HepG2 (cell line): ENCODE data around the gene IQGAP2. TPM values are rescaled to one million over a fixed set of nuclear protein-coding genes. Genes with fewer than 3 reads are reported as not detected.
A peak's percentile ranks its signal among the peaks of the same experiment; 100 is the strongest.

Experiments
- ATAC-seq: fragments of 200-7000 bp; cut with Tn5 transposase; 3 replicates; pipeline ENCODE4 v1.9.1; 2020; ENCODE audit warnings: mild to moderate bottlenecking, moderate library complexity
- BruUV-seq: library from RNA; stranded (reverse); fragments of 400-500 nt; replicated peaks from 2 replicates; lab custom pipeline; 2021; lab: Mats Ljungman, UMichigan
- CTCF ChIA-PET: fragments of 300-600 bp; formaldehyde crosslinking; extraction: SDS; loops from one replicate; lab custom pipeline; 2021; ENCODE audit warnings: low total read pairs, inconsistent platforms, low intra/inter-chr PET ratio; lab: Yijun Ruan, JAX
- POLR2A ChIA-PET: fragments of 350-600 bp; sonication (Branson Sonifier 250); formaldehyde crosslinking; loops from one replicate; lab custom pipeline; 2020; ENCODE audit warnings: antibody characterized with exemption, inconsistent platforms; lab: Yijun Ruan, JAX
- DNase-seq: peaks from one replicate; pipeline ENCODE4 v3.0.0-alpha.2; 2015; ENCODE audit warnings: low spot score
- FAIRE-seq: peaks from 3 replicates; lab custom pipeline; 2011; peaks lifted over from hg19 to GRCh38; lab: Jason Lieb, UNC
- H2AFZ ChIP-seq: one replicate; pipeline ENCODE4 v1.6.1; 2011; ENCODE audit warnings: low read length, inconsistent platforms
- H3K27ac ChIP-seq: fragments of 300-600 bp; 3 replicates; pipeline ENCODE4 v1.8.0; 2011; ENCODE audit warnings: mixed run types, mild to moderate bottlenecking, mixed read lengths, low read length, inconsistent platforms; ENCODE audit not compliant: insufficient read depth; ENCODE audit errors: extremely low read length
- H3K27me3 ChIP-seq, 2 experiments: fragments of 200-600 bp in 1 of 2; 2 replicates in 1 of 2; 3 replicates in 1 of 2; pipeline versions ENCODE4 v1.6.0 to v1.8.0; 2011; ENCODE audit warnings: low read length in 2 of 2, mild to moderate bottlenecking in 2 of 2, moderate library complexity in 2 of 2, inconsistent platforms in 1 of 2; ENCODE audit not compliant: insufficient read depth in 2 of 2, control insufficient read depth in 1 of 2
- H3K36me3 ChIP-seq, 2 experiments: fragments of 200-600 bp in 1 of 2; replicated peaks in 1 of 2; 2 replicates in 1 of 2; 3 replicates in 1 of 2; pipeline versions ENCODE4 v1.5.1 to v1.8.0; 2011; ENCODE audit warnings: low read length in 2 of 2, inconsistent platforms in 1 of 2; ENCODE audit not compliant: insufficient read depth in 2 of 2, control insufficient read depth in 1 of 2
- H3K4me1 ChIP-seq: 2 replicates; pipeline ENCODE4 v1.5.1; 2012; ENCODE audit warnings: low read length, inconsistent platforms; ENCODE audit not compliant: insufficient read depth
- H3K4me2 ChIP-seq: 2 replicates; pipeline ENCODE4 v1.6.0; 2011; ENCODE audit warnings: low read depth, low read length, inconsistent platforms
- H3K4me3 ChIP-seq, 3 experiments: fragments of 200-600 bp in 1 of 3; sonication (generic), shearing (Covaris generic) in 1 of 3; replicated peaks in 1 of 3; 2 replicates each; pipeline ENCODE4 v1.5.1; 2011 to 2016; ENCODE audit warnings: low read length in 3 of 3, inconsistent platforms in 2 of 3, low read depth in 2 of 3, mild to moderate bottlenecking in 2 of 3, control low read depth in 1 of 3, mixed read lengths in 1 of 3; ENCODE audit not compliant: insufficient read depth in 1 of 3
- H3K79me2 ChIP-seq: one replicate; pipeline ENCODE4 v1.6.1; 2011; ENCODE audit warnings: low read length, inconsistent platforms; ENCODE audit not compliant: insufficient read depth
- H3K9ac ChIP-seq: 2 replicates; pipeline ENCODE4 v1.6.0; 2011; ENCODE audit warnings: mild to moderate bottlenecking, low read depth, low read length, inconsistent platforms; ENCODE audit not compliant: insufficient read depth
- H3K9me3 ChIP-seq: 2 replicates; pipeline ENCODE4 v1.5.1; 2012; ENCODE audit warnings: mild to moderate bottlenecking, low read length
- H4K20me1 ChIP-seq: 2 replicates; pipeline ENCODE4 v1.6.0; 2011; ENCODE audit warnings: inconsistent platforms, mild to moderate bottlenecking, low read length, moderate library complexity; ENCODE audit not compliant: insufficient read depth
- AGO2 ChIP-seq: fragments of 200-400 bp; formaldehyde crosslinking; optimal IDR thresholded peaks from 2 replicates; pipeline ENCODE3; 2017; ENCODE audit warnings: mild to moderate bottlenecking, low read depth, low read length, moderate library complexity
- FOXA3 ChIP-seq: IDR thresholded peaks from 2 replicates; pipeline ENCODE4 v1.6.1; 2016; ENCODE audit warnings: missing genetic modification reagents, missing compliant biosample characterization
- MED8 ChIP-seq: sonication (generic); formaldehyde crosslinking; IDR thresholded peaks from 2 replicates; pipeline ENCODE4 v1.8.1; 2023; ENCODE audit warnings: mild to moderate bottlenecking, missing genetic modification reagents; ENCODE audit not compliant: insufficient replicate concordance
- NAIF1 ChIP-seq: sonication (generic); formaldehyde crosslinking; IDR thresholded peaks from 2 replicates; pipeline ENCODE4 v1.5.0; 2020; ENCODE audit warnings: mild to moderate bottlenecking, missing genetic modification reagents, borderline replicate concordance
- TFE3 ChIP-seq: IDR thresholded peaks from 2 replicates; pipeline ENCODE4 v1.6.1; 2016
- ZEB1 ChIP-seq: IDR thresholded peaks from 2 replicates; pipeline ENCODE4 v1.6.1; 2012; ENCODE audit warnings: mild to moderate bottlenecking, low read depth, inconsistent platforms; ENCODE audit not compliant: insufficient replicate concordance
- ZNF12 ChIP-seq: sonication (generic); formaldehyde crosslinking; IDR thresholded peaks from 2 replicates; pipeline ENCODE4 v1.5.0; 2020; ENCODE audit warnings: missing genetic modification reagents
- ZNF121 ChIP-seq: sonication (generic); formaldehyde crosslinking; IDR thresholded peaks from 2 replicates; pipeline ENCODE4 v1.5.0; 2020; ENCODE audit warnings: mild to moderate bottlenecking, missing genetic modification reagents
- ZNF484 ChIP-seq: sonication (generic); formaldehyde crosslinking; IDR thresholded peaks from 2 replicates; pipeline ENCODE4 v1.5.1; 2020; ENCODE audit warnings: mild to moderate bottlenecking, low read depth, missing genetic modification reagents, borderline replicate concordance
- WGBS: methylation state at CpG from one replicate; pipeline ENCODE4 v1.1.6; 2017; ENCODE audit warnings: low lambda C conversion rate; 5-methylcytosine and 5-hydroxymethylcytosine counted together
- in situ Hi-C: cut with HindIII; loops from 2 replicates; pipeline ENCODE4 v1.10.0; 2017; ENCODE audit warnings: low pct_unique_long_range_greater_than_20kb; ENCODE audit not compliant: extremely low pct_ligation_motif_present
- intact Hi-C: fragments of 100-400 bp; cut with micrococcal nuclease; formaldehyde crosslinking; loops from one replicate; pipeline ENCODE4 v1.10.0; 2022; ENCODE audit not compliant: unreplicated experiment
- polyA plus RNA-seq, 8 experiments: library from polyadenylated mRNA; depleted of rRNA in 3 of 8; stranded (reverse) in 7 of 8; unstranded in 1 of 8; fragments of >200 nt; fragmentation: Illumina TruSeq in 4 of 8; extraction: Trizol in 4 of 8; gene quantifications; 2 replicates each; pipeline versions ENCODE4 v1.2.1 to v1.2.3, GENCODE V29; 2011 to 2016; ENCODE audit warnings: low read depth in 4 of 8, missing spikeins in 1 of 8, mixed read lengths in 1 of 8; ENCODE audit not compliant: insufficient read depth in 1 of 8
- total RNA-seq, 5 experiments: library from RNA; depleted of rRNA; stranded (reverse); fragments of >200 nt; fragmentation: Illumina TruSeq; extraction: Trizol; gene quantifications; 2 replicates each; pipeline ENCODE4 v1.2.3, GENCODE V29; 2016; ENCODE audit warnings: low read depth in 1 of 5
- TF ChIP-seq, protein P1 (sequence below): sonication (generic); formaldehyde crosslinking; IDR thresholded peaks from 2 replicates; pipeline ENCODE4 v1.5.1; 2020; ENCODE audit warnings: missing genetic modification reagents, mild to moderate bottlenecking, borderline replicate concordance
- TF ChIP-seq, protein P2 (sequence below): IDR thresholded peaks from 2 replicates; pipeline ENCODE4 v1.6.1; 2016; ENCODE audit warnings: mild to moderate bottlenecking
- TF ChIP-seq, protein P3 (sequence below): IDR thresholded peaks from 2 replicates; pipeline ENCODE4 v1.6.1; 2016; ENCODE audit warnings: missing genetic modification reagents, missing compliant biosample characterization
- TF ChIP-seq, protein P4 (sequence below): sonication (generic); formaldehyde crosslinking; IDR thresholded peaks from 2 replicates; pipeline ENCODE4 v1.8.0; 2022; ENCODE audit warnings: mild to moderate bottlenecking, missing genetic modification reagents; ENCODE audit not compliant: insufficient replicate concordance

IQGAP2 gene
- total and polyA plus RNA-seq, 2 of the 13 experiments (the other 11 are each of a cell fraction or from before 2014, with no cell fraction given), result 35.2 to 83.3 TPM

DNA sequence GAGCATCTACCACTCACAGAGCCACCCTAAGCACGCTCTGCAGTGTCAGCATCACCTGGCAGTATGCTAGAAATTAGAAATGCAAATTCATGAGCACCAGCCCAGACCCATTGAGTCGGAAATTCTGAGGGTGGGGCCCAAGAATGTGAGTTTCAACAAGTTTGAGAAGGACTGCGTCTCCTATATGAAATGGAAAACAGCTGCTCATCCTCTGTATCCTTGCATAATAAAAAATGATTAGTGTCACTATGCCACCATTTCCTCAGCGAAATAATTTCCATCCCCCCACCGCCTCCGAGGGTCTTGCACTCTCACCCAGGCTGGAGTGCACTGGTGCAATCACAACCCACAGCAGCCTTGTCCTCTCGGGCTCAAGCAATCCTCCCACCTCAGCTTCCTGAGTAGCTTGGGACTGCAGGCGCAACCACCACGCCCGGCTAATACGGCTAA lies 1.3 kb upstream of the IQGAP2 start (continued):
- TF ChIP-seq, protein P1, sequence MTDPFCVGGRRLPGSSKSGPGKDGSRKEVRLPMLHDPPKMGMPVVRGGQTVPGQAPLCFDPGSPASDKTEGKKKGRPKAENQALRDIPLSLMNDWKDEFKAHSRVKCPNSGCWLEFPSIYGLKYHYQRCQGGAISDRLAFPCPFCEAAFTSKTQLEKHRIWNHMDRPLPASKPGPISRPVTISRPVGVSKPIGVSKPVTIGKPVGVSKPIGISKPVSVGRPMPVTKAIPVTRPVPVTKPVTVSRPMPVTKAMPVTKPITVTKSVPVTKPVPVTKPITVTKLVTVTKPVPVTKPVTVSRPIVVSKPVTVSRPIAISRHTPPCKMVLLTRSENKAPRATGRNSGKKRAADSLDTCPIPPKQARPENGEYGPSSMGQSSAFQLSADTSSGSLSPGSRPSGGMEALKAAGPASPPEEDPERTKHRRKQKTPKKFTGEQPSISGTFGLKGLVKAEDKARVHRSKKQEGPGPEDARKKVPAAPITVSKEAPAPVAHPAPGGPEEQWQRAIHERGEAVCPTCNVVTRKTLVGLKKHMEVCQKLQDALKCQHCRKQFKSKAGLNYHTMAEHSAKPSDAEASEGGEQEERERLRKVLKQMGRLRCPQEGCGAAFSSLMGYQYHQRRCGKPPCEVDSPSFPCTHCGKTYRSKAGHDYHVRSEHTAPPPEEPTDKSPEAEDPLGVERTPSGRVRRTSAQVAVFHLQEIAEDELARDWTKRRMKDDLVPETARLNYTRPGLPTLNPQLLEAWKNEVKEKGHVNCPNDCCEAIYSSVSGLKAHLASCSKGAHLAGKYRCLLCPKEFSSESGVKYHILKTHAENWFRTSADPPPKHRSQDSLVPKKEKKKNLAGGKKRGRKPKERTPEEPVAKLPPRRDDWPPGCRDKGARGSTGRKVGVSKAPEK, result no peak
- TF ChIP-seq, all 625 proteins: peak for 0

DNA sequence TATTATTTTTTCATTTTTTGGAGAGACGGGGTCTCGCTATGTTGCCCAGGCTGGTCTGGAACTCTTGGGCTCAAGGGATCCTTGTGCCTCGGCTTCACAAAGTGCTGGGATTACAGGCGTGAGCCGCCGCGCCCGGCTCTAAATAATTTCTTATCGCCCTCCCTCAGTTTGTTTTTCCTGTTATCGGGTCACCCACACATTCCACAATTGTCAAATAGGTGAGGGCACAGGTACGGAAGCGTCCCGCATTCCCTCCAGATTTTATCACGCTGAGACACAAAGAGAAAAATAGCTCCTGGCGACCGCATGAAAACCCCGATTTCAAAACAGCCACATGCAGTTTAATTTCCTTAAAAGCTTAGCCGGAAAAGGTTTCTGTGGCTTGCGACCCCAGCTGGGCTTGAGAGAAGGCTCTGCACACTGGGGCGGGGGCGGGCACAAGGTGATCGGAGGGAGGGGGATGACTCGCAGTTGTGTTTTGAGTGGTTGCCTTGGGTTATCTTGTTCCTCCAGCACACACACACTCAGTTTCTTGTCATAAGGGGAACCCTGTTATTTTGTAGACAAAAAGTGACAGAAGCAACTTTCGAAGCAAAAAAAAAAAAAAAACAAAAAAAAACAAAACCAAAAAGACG lies 717 bp upstream of the IQGAP2 start:
- Histone ChIP-seq H4K20me1 (no peaks in the 10 kb centered on the region), H3K79me2 (peaks cover 33% of the 10 kb centered on the region), H3K4me1 (peaks cover 54% of the 10 kb centered on the region), H3K27ac (peak overlapping the region; percentile 97), H3K4me3 (peak overlapping the region; percentile 64 to 90 (median 77)), H2AFZ (no peak overlapping the region), H3K36me3 (no peaks in the 10 kb centered on the region), H3K9me3 (no peaks in the 10 kb centered on the region), H3K27me3 (no peaks in the 10 kb centered on the region), H3K4me2 (peak overlapping the region; percentile 90), H3K9ac (peak overlapping the region; percentile 92)
- ATAC-seq (no peak), FAIRE-seq (no peak), DNase-seq (peak; percentile 58)
- no TSS peak for BruUV-seq
- ChIA-PET POLR2A (interaction anchor here (0.6 to 2.8 kb wide), 9 partner anchors 12 to 145 kb away, joined by 3 to 11 read pairs (median 4); no protein-coding TSS in a partner anchor), CTCF (interaction anchor here (1.3 to 2.9 kb wide), 4 partner anchors 64 to 181 kb away, joined by 3 to 21 read pairs (median 7); no protein-coding TSS in a partner anchor)
- intact Hi-C loops (loop anchor here (5.0 kb wide), 3 partner anchors 35 to 180 kb away; no protein-coding TSS in a partner anchor), in situ Hi-C loops (loop anchor here (5.0 kb wide), 2 partner anchors 55 to 140 kb away; no protein-coding TSS in a partner anchor)
- WGBS, result 1% methylated on average over 25 of the region's 25 CpGs
- TF ChIP-seq ZNF12 (CRISPR knock-in tag), result no peak
- no peak for TF ChIP-seq ZNF484
- no peak for TF ChIP-seq FOXA3 (CRISPR knock-in tag)
- TF ChIP-seq AGO2, result no peak
- TF ChIP-seq, protein P2, sequence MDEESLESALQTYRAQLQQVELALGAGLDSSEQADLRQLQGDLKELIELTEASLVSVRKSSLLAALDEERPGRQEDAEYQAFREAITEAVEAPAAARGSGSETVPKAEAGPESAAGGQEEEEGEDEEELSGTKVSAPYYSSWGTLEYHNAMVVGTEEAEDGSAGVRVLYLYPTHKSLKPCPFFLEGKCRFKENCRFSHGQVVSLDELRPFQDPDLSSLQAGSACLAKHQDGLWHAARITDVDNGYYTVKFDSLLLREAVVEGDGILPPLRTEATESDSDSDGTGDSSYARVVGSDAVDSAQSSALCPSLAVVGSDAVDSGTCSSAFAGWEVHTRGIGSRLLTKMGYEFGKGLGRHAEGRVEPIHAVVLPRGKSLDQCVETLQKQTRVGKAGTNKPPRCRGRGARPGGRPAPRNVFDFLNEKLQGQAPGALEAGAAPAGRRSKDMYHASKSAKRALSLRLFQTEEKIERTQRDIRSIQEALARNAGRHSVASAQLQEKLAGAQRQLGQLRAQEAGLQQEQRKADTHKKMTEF, result 0 out of 2 replicates have a peak, but pooled peaks have one; percentile 2
- peak; percentile 99 for TF ChIP-seq ZNF121 (CRISPR knock-in tag)
- TF ChIP-seq, protein P3, sequence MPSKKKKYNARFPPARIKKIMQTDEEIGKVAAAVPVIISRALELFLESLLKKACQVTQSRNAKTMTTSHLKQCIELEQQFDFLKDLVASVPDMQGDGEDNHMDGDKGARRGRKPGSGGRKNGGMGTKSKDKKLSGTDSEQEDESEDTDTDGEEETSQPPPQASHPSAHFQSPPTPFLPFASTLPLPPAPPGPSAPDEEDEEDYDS (CRISPR knock-in tag), result no peak
- TF ChIP-seq, protein P4, sequence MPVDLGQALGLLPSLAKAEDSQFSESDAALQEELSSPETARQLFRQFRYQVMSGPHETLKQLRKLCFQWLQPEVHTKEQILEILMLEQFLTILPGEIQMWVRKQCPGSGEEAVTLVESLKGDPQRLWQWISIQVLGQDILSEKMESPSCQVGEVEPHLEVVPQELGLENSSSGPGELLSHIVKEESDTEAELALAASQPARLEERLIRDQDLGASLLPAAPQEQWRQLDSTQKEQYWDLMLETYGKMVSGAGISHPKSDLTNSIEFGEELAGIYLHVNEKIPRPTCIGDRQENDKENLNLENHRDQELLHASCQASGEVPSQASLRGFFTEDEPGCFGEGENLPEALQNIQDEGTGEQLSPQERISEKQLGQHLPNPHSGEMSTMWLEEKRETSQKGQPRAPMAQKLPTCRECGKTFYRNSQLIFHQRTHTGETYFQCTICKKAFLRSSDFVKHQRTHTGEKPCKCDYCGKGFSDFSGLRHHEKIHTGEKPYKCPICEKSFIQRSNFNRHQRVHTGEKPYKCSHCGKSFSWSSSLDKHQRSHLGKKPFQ (CRISPR knock-in tag), result peak; percentile 7
- TF ChIP-seq MED8, result no peak
- 0 out of 2 replicates have a peak, but pooled peaks have one; percentile 39 for TF ChIP-seq NAIF1 (CRISPR knock-in tag)
- no peak for TF ChIP-seq TFE3 (CRISPR knock-in tag)
- peak; percentile 46 for TF ChIP-seq ZEB1
